H9 (cell line): ENCODE data around the gene LYAR. TPM values are rescaled to one million over a fixed set of nuclear protein-coding genes. Genes with fewer than 3 reads are reported as not detected.

ENCODE experiments used
- DNase-seq: peaks from one replicate; pipeline ENCODE4 v3.0.0-alpha.2; 2017
- H2AFZ ChIP-seq: one replicate; pipeline ENCODE4 v1.6.1; 2013; ENCODE audit warnings: mild to moderate bottlenecking, low read length, control low read depth, moderate library complexity
- H2AK5ac ChIP-seq: 2 replicates; pipeline ENCODE4 v1.6.1; 2013; ENCODE audit warnings: low read length, control low read depth, mixed read lengths; ENCODE audit not compliant: insufficient read length
- H2BK120ac ChIP-seq: one replicate; pipeline ENCODE4 v1.6.1; 2013; ENCODE audit warnings: low read depth, mild to moderate bottlenecking, low read length, control low read depth, inconsistent platforms; ENCODE audit not compliant: poor library complexity, severe bottlenecking
- H2BK12ac ChIP-seq: 2 replicates; pipeline ENCODE4 v1.6.1; 2013; ENCODE audit warnings: low read length, control low read depth, mixed read lengths, low read depth; ENCODE audit not compliant: insufficient read length
- H2BK15ac ChIP-seq: 2 replicates; pipeline ENCODE4 v1.6.1; 2013; ENCODE audit warnings: low read depth, low read length, control low read depth
- H2BK20ac ChIP-seq: one replicate; pipeline ENCODE4 v1.6.1; 2013; ENCODE audit warnings: low read depth, mild to moderate bottlenecking, low read length, control low read depth, inconsistent platforms; ENCODE audit not compliant: poor library complexity, severe bottlenecking
- H2BK5ac ChIP-seq: 2 replicates; pipeline ENCODE4 v1.6.1; 2013; ENCODE audit warnings: low read length, control low read depth, mixed read lengths; ENCODE audit not compliant: insufficient read length
- H3K14ac ChIP-seq: 2 replicates; pipeline ENCODE4 v1.6.1; 2013; ENCODE audit warnings: low read length, control low read depth; ENCODE audit not compliant: insufficient read depth
- H3K18ac ChIP-seq: 2 replicates; pipeline ENCODE4 v1.6.1; 2013; ENCODE audit warnings: low read depth, mild to moderate bottlenecking, mixed read lengths, low read length, control low read depth; ENCODE audit not compliant: insufficient read length
- H3K23ac ChIP-seq: 2 replicates; pipeline ENCODE4 v1.6.1; 2013; ENCODE audit warnings: low read length, control low read depth, mixed read lengths, low read depth; ENCODE audit not compliant: insufficient read length
- H3K23me2 ChIP-seq: 2 replicates; pipeline ENCODE4 v1.6.1; 2013; ENCODE audit warnings: low read depth, mild to moderate bottlenecking, mixed read lengths, low read length, control low read depth; ENCODE audit not compliant: insufficient read length, poor library complexity, severe bottlenecking
- H3K27ac ChIP-seq: 2 replicates; pipeline ENCODE4 v1.5.1; 2013; ENCODE audit warnings: low read length, control low read depth, mixed read lengths, low read depth; ENCODE audit not compliant: insufficient read length
- H3K27me3 ChIP-seq: 2 replicates; pipeline ENCODE4 v1.6.1; 2013; ENCODE audit warnings: low read length, control low read depth, inconsistent platforms; ENCODE audit not compliant: insufficient read depth
- H3K4ac ChIP-seq: 2 replicates; pipeline ENCODE4 v1.6.1; 2013; ENCODE audit warnings: low read depth, mild to moderate bottlenecking, control low read depth, inconsistent platforms, low read length, moderate library complexity
- H3K4me1 ChIP-seq: 2 replicates; pipeline ENCODE4 v1.6.1; 2013; ENCODE audit warnings: low read length, control low read depth, inconsistent platforms; ENCODE audit not compliant: insufficient read depth
- H3K4me2 ChIP-seq: 2 replicates; pipeline ENCODE4 v1.6.1; 2013; ENCODE audit warnings: low read length, control low read depth, mixed read lengths; ENCODE audit not compliant: insufficient read length, insufficient read depth
- H3K56ac ChIP-seq: 2 replicates; pipeline ENCODE4 v1.6.1; 2013; ENCODE audit warnings: low read depth, mild to moderate bottlenecking, mixed read lengths, low read length, control low read depth; ENCODE audit not compliant: insufficient read length
- H3K79me1 ChIP-seq: 2 replicates; pipeline ENCODE4 v1.6.1; 2013; ENCODE audit warnings: low read depth, mild to moderate bottlenecking, moderate library complexity, low read length, control low read depth, inconsistent platforms; ENCODE audit not compliant: insufficient read depth, poor library complexity, severe bottlenecking
- H3K79me2 ChIP-seq: 2 replicates; pipeline ENCODE4 v1.6.1; 2013; ENCODE audit warnings: low read length, control low read depth, inconsistent platforms; ENCODE audit not compliant: insufficient read depth
- H3K9ac ChIP-seq: 2 replicates; pipeline ENCODE4 v1.6.1; 2013; ENCODE audit warnings: low read length, control low read depth, mixed read lengths; ENCODE audit not compliant: insufficient read length; ENCODE audit errors: extremely low read depth
- H3K9me3 ChIP-seq: one replicate; pipeline ENCODE4 v1.6.1; 2013; ENCODE audit warnings: low read depth, low read length, inconsistent platforms; ENCODE audit not compliant: control insufficient read depth
- H3T11ph ChIP-seq: one replicate; pipeline ENCODE4 v1.6.1; 2013; ENCODE audit warnings: mild to moderate bottlenecking, low read length, control low read depth, inconsistent platforms
- H4K20me1 ChIP-seq: one replicate; pipeline ENCODE4 v1.6.1; 2013; ENCODE audit not compliant: control insufficient read depth, insufficient read length, insufficient read depth
- H4K5ac ChIP-seq: 2 replicates; pipeline ENCODE4 v1.6.1; 2013; ENCODE audit warnings: low read depth, mild to moderate bottlenecking, mixed read lengths, low read length, control low read depth; ENCODE audit not compliant: insufficient read length
- H4K8ac ChIP-seq: replicated peaks from 2 replicates; pipeline ENCODE4 v1.6.1; 2013; ENCODE audit warnings: low read length, control low read depth, mixed read lengths, low read depth; ENCODE audit not compliant: insufficient read length
- H4K91ac ChIP-seq: 2 replicates; pipeline ENCODE4 v1.6.1; 2013; ENCODE audit warnings: low read depth, mild to moderate bottlenecking, moderate library complexity, mixed read lengths, low read length, control low read depth; ENCODE audit not compliant: insufficient read length
- H3K27ac Mint-ChIP-seq, 3 experiments: 2 replicates in 2 of 3; 3 replicates in 1 of 3; pipeline ENCODE4 v1.8.0; 2020 to 2021; ENCODE audit warnings: mixed read lengths in 3 of 3, mild to moderate bottlenecking in 1 of 3, moderate library complexity in 1 of 3
- H3K27me3 Mint-ChIP-seq: 2 replicates; pipeline ENCODE4 v1.8.0; 2021; ENCODE audit warnings: low read depth, mild to moderate bottlenecking, moderate library complexity, mixed read lengths
- H3K36me3 Mint-ChIP-seq, 3 experiments: 2 replicates in 2 of 3; 3 replicates in 1 of 3; pipeline ENCODE4 v1.8.0; 2020 to 2021; ENCODE audit warnings: low read depth in 3 of 3, mixed read lengths in 3 of 3; ENCODE audit not compliant: insufficient read depth in 1 of 3
- H3K4me1 Mint-ChIP-seq, 2 experiments: 2 replicates each; pipeline ENCODE4 v1.8.0; 2020; ENCODE audit warnings: mixed read lengths in 2 of 2
- H3K4me3 Mint-ChIP-seq, 2 experiments: 2 replicates in 1 of 2; 3 replicates in 1 of 2; pipeline ENCODE4 v1.8.0; 2020 to 2021; ENCODE audit warnings: mild to moderate bottlenecking in 2 of 2, mixed read lengths in 2 of 2, moderate library complexity in 1 of 2
- H3K9me3 Mint-ChIP-seq, 2 experiments: 2 replicates in 1 of 2; 3 replicates in 1 of 2; pipeline ENCODE4 v1.8.0; 2020; ENCODE audit warnings: mild to moderate bottlenecking in 2 of 2, mixed read lengths in 2 of 2, moderate library complexity in 1 of 2
- WGBS: extraction: QIAGEN DNeasy Blood & Tissue Kit; methylation state at CpG from one replicate; pipeline ENCODE4 v1.1.7; 2013; ENCODE audit warnings: missing lambda C conversion rate, low lambda C conversion rate, mixed read lengths; ENCODE audit not compliant: insufficient read length; ENCODE audit errors: extremely low coverage; 5-methylcytosine and 5-hydroxymethylcytosine counted together
- total RNA-seq: library from RNA; stranded (reverse); gene quantifications from 2 replicates; pipeline ENCODE4 v1.2.1, GENCODE V29; 2021
- TF ChIP-seq, protein P1 (sequence below): fragments of 200-600 bp; sonication (generic); conservative IDR thresholded peaks from 3 replicates; pipeline ENCODE4 v1.8.0; 2021; ENCODE audit warnings: antibody characterized with exemption, mild to moderate bottlenecking

The LYAR gene
- total RNA-seq, 1 experiment from 2014 or later: 50.9 TPM

DNA sequence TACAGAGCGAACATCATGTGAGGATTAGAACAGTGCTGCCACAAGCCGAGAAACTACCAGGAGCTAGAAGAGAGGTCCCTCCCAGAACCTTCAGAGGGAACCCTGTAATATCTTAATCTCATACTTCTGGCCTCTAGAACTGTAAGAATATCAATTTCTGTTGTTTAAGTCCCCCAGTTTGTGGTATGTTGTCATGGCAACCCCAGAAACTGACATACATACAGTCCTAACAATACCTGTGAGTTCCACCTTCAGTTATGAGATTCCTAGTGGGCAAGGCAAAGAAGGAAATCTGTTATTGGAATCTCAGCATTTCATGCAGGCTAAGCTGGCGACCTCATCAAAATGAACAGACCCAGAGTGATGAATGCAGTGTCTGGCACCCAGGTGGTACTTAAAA lies 42.6 kb upstream of the LYAR start:
- Histone ChIP-seq H3K4ac (no peak overlapping the region), H3K79me1 (no peaks in the 10 kb centered on the region), H3K27ac (no peak overlapping the region), H3K23ac (no peak overlapping the region), H2AFZ (no peak overlapping the region), H3T11ph (no peak overlapping the region), H3K79me2 (no peaks in the 10 kb centered on the region), H3K56ac (no peak overlapping the region), H2BK20ac (no peak overlapping the region), H4K5ac (no peak overlapping the region), H3K9me3 (no peaks in the 10 kb centered on the region), H2BK15ac (no peak overlapping the region), H3K4me2 (no peak overlapping the region), H4K20me1 (no peaks in the 10 kb centered on the region), H4K91ac (no peak overlapping the region), H2AK5ac (no peak overlapping the region), H2BK120ac (no peak overlapping the region), H3K14ac (no peak overlapping the region), H3K9ac (no peak overlapping the region), H3K27me3 (no peaks in the 10 kb centered on the region), H2BK5ac (no peak overlapping the region), H2BK12ac (no peak overlapping the region), H4K8ac (no peak overlapping the region), H3K4me1 (no peaks in the 10 kb centered on the region), H3K23me2 (no peaks in the 10 kb centered on the region), H3K18ac (no peak overlapping the region)
- Mint-ChIP-seq H3K27me3 (peaks cover 21% of the 10 kb centered on the region), H3K27ac (no peak overlapping the region), H3K9me3 (peaks cover 0 to under 1% of the 10 kb centered on the region in 2 experiments; a peak in 2 of 5 replicates), H3K4me1 (peaks cover 0 to 2% of the 10 kb centered on the region in 2 experiments; a peak in 2 of 4 replicates), H3K36me3 (no peaks in the 10 kb centered on the region; a peak in 2 of 7 replicates), H3K4me3 (no peak overlapping the region; a peak in 1 of 5 replicates)
- DNase-seq: no peak
- TF ChIP-seq, protein P1, sequence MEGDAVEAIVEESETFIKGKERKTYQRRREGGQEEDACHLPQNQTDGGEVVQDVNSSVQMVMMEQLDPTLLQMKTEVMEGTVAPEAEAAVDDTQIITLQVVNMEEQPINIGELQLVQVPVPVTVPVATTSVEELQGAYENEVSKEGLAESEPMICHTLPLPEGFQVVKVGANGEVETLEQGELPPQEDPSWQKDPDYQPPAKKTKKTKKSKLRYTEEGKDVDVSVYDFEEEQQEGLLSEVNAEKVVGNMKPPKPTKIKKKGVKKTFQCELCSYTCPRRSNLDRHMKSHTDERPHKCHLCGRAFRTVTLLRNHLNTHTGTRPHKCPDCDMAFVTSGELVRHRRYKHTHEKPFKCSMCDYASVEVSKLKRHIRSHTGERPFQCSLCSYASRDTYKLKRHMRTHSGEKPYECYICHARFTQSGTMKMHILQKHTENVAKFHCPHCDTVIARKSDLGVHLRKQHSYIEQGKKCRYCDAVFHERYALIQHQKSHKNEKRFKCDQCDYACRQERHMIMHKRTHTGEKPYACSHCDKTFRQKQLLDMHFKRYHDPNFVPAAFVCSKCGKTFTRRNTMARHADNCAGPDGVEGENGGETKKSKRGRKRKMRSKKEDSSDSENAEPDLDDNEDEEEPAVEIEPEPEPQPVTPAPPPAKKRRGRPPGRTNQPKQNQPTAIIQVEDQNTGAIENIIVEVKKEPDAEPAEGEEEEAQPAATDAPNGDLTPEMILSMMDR: no peak
- no CpG with 5 or more reads among the region's 3 CpGs for WGBS
